ENCODE data around the gene PTPRN2.
A peak's percentile ranks its signal among the peaks of the same experiment; 100 is the strongest.
"Not testable (repeated sequence)": the region's sequence is repeated elsewhere in the genome, so short reads cannot be mapped to it uniquely, and the experiment has no call there.

The PTPRN2 gene

GRCh38 chr7:157926107-157926506 is 661.5 kb downstream of the PTPRN2 start:
- Mint-ChIP-seq H3K36me3 (ENCODE audit: low read depth) (no peaks in the 10 kb centered on the region), H3K27me3 (peaks cover 5% of the 10 kb centered on the region), H3K9me3 (no peaks in the 10 kb centered on the region), H3K4me3 (no peak overlapping the region), H3K27ac (no peak overlapping the region), H3K4me1 (ENCODE audit: low read depth) (peaks cover 17% of the 10 kb centered on the region)
- no peak for DNase-seq

- H3K9me3 Mint-ChIP-seq = no peaks in the 10 kb centered on the region
- no peak overlapping the region for H3K4me3 Mint-ChIP-seq
- peaks cover 17% of the 10 kb centered on the region for H3K4me1 Mint-ChIP-seq (ENCODE audit: low read depth)
- no peak overlapping the region for H3K27ac Mint-ChIP-seq
- no peak for DNase-seq
- H3K36me3 Mint-ChIP-seq (ENCODE audit: low read depth) = no peaks in the 10 kb centered on the region
- H3K27me3 Mint-ChIP-seq = peaks cover 5% of the 10 kb centered on the region
These were observed 662.2 kb downstream of the PTPRN2 start for GRCh38 chr7:157925383-157925875.

DNA sequence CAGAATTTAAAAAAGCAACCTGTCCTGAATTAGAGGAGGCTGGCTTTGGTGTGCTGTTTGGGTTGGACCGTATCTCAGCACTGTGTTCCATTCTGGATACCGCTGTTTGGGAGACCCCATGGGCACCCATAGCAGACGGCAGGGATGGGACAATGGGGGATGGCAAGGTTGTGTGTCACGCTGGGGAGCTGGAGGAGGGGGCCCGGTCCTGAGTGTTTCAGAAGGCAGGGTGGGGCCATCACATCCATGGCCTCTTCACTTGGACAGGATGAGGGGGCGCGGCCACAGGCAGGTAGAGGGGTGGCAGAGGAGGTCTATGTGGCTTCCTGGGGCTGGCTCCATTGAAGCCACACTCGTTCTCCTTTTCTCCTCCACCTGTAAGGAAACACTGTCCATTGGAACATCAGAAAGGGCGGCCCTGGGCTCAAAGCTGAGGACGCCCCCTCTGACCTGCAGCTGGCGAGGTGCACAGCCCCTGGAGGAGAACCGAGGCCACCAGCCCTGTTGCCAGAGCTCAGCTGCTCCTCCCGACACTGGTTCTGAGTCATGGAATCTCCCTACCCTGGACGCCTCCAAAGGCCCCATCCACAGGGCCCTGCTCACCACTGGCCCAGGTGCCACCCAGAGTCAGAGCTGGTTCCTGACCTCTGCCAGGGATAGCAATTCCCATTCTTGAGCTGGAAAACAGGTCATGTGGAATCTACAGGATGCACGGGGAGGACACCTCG is 663.6 kb downstream of the PTPRN2 start:
- H3K4me3 Mint-ChIP-seq = no peak overlapping the region
- peaks cover 17% of the 10 kb centered on the region for H3K4me1 Mint-ChIP-seq (ENCODE audit: low read depth)
- H3K36me3 Mint-ChIP-seq (ENCODE audit: low read depth) = no peaks in the 10 kb centered on the region
- no peaks in the 10 kb centered on the region for H3K9me3 Mint-ChIP-seq
- H3K27ac Mint-ChIP-seq = no peak overlapping the region
- DNase-seq = no peak
- H3K27me3 Mint-ChIP-seq = peaks cover 5% of the 10 kb centered on the region

DNA sequence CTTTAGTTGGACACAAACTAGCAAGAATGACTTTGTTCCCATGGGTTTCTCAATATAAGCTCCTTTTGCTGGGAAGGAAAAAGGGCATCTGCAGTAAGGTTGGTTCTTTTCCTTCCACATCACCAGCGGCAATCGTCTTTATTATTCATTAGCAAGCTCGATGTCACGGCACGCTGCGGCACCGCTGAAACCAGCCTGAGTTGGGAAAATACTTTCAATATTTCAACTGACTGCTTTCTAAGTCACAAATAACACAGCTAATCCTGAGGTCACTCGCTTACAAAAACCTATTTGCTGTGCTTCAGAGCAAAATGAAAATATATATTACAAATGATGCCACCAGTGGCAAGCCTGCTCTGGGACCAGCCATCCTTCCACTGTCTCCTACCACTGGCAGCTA is 665.0 kb downstream of the PTPRN2 start:
- Mint-ChIP-seq H3K27ac (no peak overlapping the region), H3K36me3 (ENCODE audit: low read depth) (no peaks in the 10 kb centered on the region), H3K4me3 (no peak overlapping the region), H3K27me3 (peaks cover 6% of the 10 kb centered on the region), H3K9me3 (no peaks in the 10 kb centered on the region), H3K4me1 (ENCODE audit: low read depth) (peaks cover 13% of the 10 kb centered on the region)
- no peak for DNase-seq

GRCh38 chr7:157918326-157919080 is 669.1 kb downstream of the PTPRN2 start:
- no peak overlapping the region for H3K27ac Mint-ChIP-seq

GRCh38 chr7:157916946-157917640 is 670.5 kb downstream of the PTPRN2 start:
- Mint-ChIP-seq H3K9me3 (peaks cover 13% of the 10 kb centered on the region), H3K4me3 (no peak overlapping the region)

More at GRCh38 chr7:157918326-157919080, 669.1 kb downstream of the PTPRN2 start:
- H3K36me3 Mint-ChIP-seq (ENCODE audit: low read depth) = no peaks in the 10 kb centered on the region
- H3K9me3 Mint-ChIP-seq = peaks cover 13% of the 10 kb centered on the region
- no peak for DNase-seq
- no peak overlapping the region for H3K4me3 Mint-ChIP-seq
- no peaks in the 10 kb centered on the region for H3K4me1 Mint-ChIP-seq (ENCODE audit: low read depth)
- peaks cover 11% of the 10 kb centered on the region for H3K27me3 Mint-ChIP-seq

DNA sequence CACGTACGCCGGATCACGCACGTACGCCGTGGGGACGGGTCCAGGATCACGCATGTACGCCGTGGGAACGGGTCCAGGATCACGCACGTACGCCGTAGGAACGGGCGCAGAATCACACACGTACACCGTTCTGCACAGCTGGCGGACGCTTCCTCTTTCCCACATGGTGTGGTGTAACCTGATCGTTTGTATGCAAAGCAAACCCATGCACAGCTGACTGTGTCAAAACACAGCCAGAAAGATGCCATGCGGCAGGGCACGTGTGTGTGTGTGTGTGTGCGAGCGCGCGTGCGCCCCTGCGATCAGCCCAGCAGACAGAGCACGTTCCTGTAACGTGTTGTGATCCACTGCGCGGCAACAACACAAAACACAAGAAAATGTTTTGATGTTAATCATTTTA is 677.2 kb downstream of the PTPRN2 start:
- Mint-ChIP-seq H3K4me1 (ENCODE audit: low read depth) (no peaks in the 10 kb centered on the region), H3K36me3 (ENCODE audit: low read depth) (no peaks in the 10 kb centered on the region), H3K9me3 (peaks cover 13% of the 10 kb centered on the region)

More at GRCh38 chr7:157916946-157917640, 670.5 kb downstream of the PTPRN2 start:
- no peak overlapping the region for H3K27ac Mint-ChIP-seq
- peaks cover 11% of the 10 kb centered on the region for H3K27me3 Mint-ChIP-seq
- no peaks in the 10 kb centered on the region for H3K36me3 Mint-ChIP-seq (ENCODE audit: low read depth)
- DNase-seq = no peak
- no peaks in the 10 kb centered on the region for H3K4me1 Mint-ChIP-seq (ENCODE audit: low read depth)

DNA sequence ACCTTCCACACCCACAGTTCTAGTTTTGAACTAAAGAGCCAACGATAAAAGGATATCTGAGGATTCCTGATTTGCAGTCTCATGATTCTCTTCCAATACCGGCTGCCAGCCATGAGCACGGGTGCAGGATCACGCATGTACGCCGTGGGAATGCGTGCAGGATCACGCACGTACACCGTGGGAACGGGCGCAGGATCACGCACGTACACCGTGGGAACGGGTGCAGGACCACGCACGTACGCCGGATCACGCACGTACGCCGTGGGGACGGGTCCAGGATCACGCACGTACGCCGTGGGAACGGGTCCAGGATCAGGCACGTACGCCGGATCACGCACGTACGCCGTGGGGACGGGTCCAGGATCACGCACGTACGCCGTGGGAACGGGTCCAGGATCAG is 677.6 kb downstream of the PTPRN2 start:
- H3K4me3 Mint-ChIP-seq; H3K36me3 Mint-ChIP-seq (ENCODE audit: low read depth); DNase-seq; H3K27me3 Mint-ChIP-seq; H3K27ac Mint-ChIP-seq; H3K4me1 Mint-ChIP-seq (ENCODE audit: low read depth): not testable (repeated sequence)
- H3K9me3 Mint-ChIP-seq = peaks cover 12% of the 10 kb centered on the region

More for the DNA sequence above, 677.2 kb downstream of the PTPRN2 start:
- no peak overlapping the region for H3K27ac Mint-ChIP-seq
- H3K4me3 Mint-ChIP-seq = no peak overlapping the region
- DNase-seq = no peak
- peaks cover 2% of the 10 kb centered on the region for H3K27me3 Mint-ChIP-seq

DNA sequence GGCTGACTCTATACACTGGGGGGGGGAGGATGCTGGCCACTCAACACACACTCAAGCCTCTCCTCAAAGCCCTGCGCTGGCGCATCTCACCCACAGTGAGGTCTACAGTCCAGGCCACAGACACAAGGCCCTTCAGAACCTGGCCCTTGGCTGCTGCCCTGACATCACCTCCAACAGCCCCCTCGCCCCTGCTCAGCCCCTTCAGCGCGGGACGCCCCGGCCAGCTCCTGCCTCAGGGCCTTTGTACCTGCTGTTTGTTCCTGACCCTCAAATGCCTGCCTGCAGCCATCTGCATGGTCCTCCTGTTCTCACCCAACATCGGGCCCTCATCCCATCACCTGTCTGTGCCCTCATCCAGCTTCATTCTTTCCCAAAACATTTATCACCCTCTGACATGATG is 678.3 kb downstream of the PTPRN2 start:
- Mint-ChIP-seq H3K27ac (no peak overlapping the region), H3K36me3 (ENCODE audit: low read depth) (no peaks in the 10 kb centered on the region), H3K9me3 (peaks cover 8% of the 10 kb centered on the region), H3K4me1 (ENCODE audit: low read depth) (no peaks in the 10 kb centered on the region), H3K4me3 (no peak overlapping the region), H3K27me3 (peaks cover 7% of the 10 kb centered on the region)
- DNase-seq = peak; percentile 11

- Mint-ChIP-seq H3K4me3 (no peak overlapping the region), H3K9me3 (peaks cover 4% of the 10 kb centered on the region), H3K36me3 (ENCODE audit: low read depth) (no peaks in the 10 kb centered on the region), H3K27ac (no peak overlapping the region), H3K27me3 (peaks cover 4% of the 10 kb centered on the region), H3K4me1 (ENCODE audit: low read depth) (no peaks in the 10 kb centered on the region)
- DNase-seq = no peak
These were observed 679.4 kb downstream of the PTPRN2 start for GRCh38 chr7:157908006-157908782.

- no peak overlapping the region for H3K4me3 Mint-ChIP-seq
- H3K9me3 Mint-ChIP-seq = peaks cover 4% of the 10 kb centered on the region
- no peak for DNase-seq
- no peak overlapping the region for H3K27ac Mint-ChIP-seq
- peaks cover 4% of the 10 kb centered on the region for H3K27me3 Mint-ChIP-seq
- no peaks in the 10 kb centered on the region for H3K4me1 Mint-ChIP-seq (ENCODE audit: low read depth)
- no peaks in the 10 kb centered on the region for H3K36me3 Mint-ChIP-seq (ENCODE audit: low read depth)
These were observed 680.5 kb downstream of the PTPRN2 start for GRCh38 chr7:157907091-157907490.

DNA sequence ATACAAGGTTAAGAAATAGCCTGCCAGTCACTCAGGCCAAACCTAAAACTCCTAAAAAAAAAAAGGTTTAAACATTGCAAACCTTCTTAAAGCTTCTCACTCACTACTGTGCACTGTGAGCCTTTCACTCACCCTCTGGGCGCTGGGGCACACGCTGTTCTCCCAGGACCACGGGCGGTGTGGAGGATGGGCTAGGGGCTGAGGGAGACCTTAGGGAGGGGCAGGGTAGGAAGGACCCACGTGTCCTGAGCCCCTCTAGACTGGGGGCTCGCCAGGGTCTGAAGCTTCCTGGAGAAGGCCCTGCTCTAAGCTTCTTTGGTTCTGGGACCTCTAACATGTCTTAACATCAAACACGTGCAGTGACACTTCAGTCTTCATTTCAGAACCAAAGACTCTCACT is 681.0 kb downstream of the PTPRN2 start:
- Mint-ChIP-seq H3K36me3 (ENCODE audit: low read depth) (no peaks in the 10 kb centered on the region), H3K4me1 (ENCODE audit: low read depth) (no peaks in the 10 kb centered on the region), H3K4me3 (no peak overlapping the region), H3K9me3 (peaks cover under 1% of the 10 kb centered on the region), H3K27ac (no peak overlapping the region), H3K27me3 (peaks cover 4% of the 10 kb centered on the region)
- DNase-seq = no peak

GRCh38 chr7:157905651-157906461 is 681.8 kb downstream of the PTPRN2 start:
- Mint-ChIP-seq H3K27ac (no peak overlapping the region), H3K36me3 (ENCODE audit: low read depth) (no peaks in the 10 kb centered on the region), H3K4me1 (ENCODE audit: low read depth) (no peaks in the 10 kb centered on the region), H3K9me3 (no peaks in the 10 kb centered on the region), H3K27me3 (peaks cover 4% of the 10 kb centered on the region), H3K4me3 (no peak overlapping the region)
- no peak for DNase-seq

Data from activated T-cell treated with anti-CD3 and anti-CD28 coated beads, Interleukin-2, amount 50 U/mL, for 24 hours (primary cell).